OCI-M2 (cell line): ENCODE results near the gene RAB11A.

ENCODE experiments used
- DNase-seq: peaks from one replicate; lab custom pipeline; 2025; ENCODE audit not compliant: unreplicated experiment; lab: John Stamatoyannopoulos, UW

The RAB11A gene

DNA sequence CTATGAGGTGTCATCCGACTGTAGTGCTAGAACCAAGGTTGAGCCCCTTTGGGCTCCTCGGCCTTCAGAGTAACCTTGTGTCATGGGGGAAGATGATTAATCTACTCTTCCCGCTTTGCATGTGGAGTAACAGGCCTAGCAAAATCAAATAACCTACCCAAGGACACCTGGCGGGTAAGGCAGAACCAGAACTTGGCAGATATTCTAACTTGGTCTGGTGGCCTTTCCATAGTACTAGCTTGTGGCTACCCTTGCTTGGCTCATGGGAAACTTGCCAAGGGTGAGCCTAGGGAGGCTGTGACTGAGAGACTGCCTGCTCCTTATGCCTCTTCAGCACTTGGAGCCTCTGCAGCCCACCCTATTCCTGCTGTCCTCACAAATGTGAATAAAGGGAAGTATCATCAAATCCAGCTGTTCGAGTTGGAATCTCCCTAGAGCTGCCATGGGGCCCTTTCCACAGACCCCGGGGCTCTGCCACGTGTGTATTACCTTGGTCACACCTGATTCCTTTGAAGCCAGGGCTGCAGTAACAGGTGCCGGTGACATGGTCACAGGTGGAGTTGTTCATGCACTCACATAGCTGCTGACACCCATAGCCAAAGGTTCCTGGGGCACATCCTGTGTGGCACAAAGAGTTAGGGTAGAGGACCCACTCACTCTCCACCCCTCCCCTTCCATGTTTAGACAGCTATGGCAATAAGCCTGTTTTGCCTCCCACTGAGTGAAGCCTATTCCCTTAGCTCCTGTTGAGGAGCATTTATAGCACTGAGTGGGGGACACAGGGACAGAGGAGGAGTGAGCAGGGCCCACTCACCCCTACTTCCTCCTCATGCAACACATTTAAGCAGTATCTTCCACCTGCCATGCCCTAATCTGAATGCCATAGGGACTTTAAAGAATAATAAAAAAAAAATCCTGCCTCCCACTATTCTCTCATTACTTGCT lies 46.0 kb downstream of the RAB11A start:
- DNase-seq: no peak

DNA sequence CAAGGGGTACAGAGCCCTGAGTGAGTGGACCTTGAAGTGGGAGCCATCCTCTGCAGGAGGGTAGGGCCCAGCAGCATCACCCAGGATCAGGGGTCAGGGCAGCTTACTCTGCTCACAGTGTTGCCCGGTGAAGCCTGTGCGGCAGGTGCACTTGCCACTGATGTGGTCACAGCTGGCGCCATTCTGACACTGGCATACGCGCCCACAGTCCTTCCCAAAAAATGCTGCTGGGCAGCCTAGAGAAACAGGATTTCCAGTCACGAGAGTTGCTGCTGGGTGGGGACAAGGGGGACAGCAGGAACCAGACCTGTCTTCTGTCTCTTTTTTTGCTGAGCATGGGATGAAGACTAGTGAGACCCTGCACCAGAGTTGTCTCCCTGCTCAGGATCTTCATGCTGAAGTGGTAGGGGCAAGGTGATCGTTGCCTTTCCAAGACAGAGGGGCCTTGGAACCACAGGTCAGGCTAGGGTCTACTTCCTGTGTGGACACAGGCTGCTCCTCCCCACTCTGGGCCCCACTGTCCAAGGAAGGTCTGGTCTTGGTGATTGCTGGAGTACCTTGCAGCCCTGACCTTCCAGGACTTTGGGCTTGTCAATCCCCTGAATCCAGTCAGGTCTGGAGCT lies 46.9 kb downstream of the RAB11A start:
- DNase-seq: no peak

- DNase-seq: no peak
Observed at GRCh38 chr15:65916664-65917406, 47.5 kb downstream of the RAB11A start.

DNA sequence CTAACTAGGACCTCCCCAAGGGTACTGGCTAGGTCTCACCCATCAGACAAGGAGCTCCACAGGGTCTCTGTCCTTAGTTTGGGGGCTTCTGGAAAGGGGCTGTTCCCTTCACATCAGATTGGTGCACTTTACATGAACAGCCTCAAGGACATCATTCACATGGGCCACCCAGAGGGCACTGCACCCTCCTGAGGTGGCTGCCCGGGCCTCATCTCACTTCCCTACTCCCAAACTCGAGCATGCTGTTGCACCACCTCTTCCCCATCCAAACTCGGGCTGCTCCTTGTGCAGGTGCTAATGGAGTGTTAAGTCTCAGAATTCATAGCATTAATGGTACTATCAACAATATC lies 48.1 kb downstream of the RAB11A start:
- no peak for DNase-seq

GRCh38 chr15:65917936-65918335 lies 48.6 kb downstream of the RAB11A start:
- DNase-seq: no peak

DNA sequence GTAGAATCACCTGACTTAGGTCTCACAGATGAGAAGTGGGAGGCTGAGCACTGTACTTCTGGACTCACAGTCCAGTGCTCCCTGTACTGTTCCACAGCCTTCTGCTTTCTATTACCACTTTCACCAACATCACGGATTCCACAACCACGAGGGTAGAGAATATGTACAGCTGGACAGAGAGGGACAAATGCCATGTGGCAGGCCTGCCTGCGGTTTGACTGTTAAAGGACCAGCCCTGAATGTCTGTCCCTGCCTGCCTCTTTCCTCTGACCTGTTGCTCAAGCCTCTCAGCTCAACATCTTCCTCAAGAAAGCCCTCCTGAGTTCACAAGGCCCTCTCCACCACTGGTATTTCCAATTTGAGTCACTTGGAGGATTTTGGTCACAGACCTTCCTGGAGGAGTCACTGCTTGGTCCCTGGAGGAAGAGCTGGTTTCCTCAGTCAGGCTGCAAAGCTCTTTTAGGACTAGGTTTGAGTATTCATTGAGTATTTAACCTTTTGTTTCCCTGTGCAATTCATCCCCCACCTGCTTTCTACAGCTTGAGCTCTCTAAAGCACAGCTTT lies 49.1 kb downstream of the RAB11A start:
- DNase-seq: no peak

DNA sequence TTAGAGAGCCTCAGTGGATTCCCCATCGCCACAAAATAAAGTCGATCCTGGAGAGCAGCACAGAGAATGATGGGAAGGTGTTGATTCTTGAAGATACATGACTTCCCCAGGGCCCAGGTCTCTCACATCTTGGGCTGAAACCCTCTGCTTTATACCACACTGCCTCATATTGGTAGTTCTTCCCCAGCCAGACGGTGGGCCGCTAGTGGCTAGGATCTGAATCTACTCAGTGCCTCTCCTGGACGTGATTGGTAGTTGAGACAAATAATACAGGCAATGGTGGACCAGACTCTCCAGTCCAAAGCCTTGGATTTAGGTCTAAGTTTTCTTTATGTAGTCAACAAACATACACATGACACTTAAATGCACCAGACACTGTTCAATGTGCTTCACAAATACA lies 49.7 kb downstream of the RAB11A start:
- DNase-seq: no peak

DNA sequence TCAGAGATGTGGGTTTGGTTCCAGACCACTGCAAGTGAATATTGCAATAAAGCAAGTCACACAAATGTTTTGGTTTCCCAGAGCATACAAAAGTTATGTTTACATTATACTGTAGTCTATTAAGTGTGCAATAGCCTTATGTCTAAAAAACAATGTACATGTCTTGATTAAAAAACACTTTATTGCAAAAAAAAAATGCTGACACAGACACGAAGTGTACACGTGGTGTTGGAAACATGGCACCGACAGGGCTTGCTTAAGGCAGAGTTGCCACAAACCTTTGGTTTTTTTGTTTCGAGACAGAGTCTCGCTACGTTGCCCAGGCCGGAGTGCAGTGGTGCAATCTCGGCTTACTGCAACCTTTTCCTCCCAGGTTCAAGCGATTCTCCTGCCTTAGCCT lies 50.1 kb downstream of the RAB11A start:
- no peak for DNase-seq

DNA sequence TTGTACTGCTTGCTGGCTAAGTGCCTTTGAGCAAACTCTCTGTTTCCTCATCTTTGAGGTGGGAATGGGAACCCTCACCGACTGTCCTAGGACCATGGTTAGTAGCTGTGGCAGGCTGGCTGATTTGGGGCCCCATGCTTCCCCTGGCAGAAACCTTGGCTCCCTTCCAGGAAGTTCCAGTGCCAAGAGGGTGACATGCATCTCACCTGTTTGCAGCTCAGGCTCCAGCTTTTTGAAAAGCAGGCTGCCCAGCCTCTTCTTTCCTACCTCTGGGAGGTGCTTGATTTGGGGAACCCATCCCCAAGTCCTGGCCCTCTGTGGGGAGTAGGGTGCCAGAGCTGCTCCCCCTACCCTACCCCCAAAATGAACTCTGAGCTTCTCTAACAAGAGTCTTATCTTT lies 50.8 kb downstream of the RAB11A start:
- no peak for DNase-seq

GRCh38 chr15:65920825-65921309 lies 51.6 kb downstream of the RAB11A start:
- DNase-seq: no peak

GRCh38 chr15:65921780-65922179 lies 52.5 kb downstream of the RAB11A start:
- DNase-seq: no peak

DNA sequence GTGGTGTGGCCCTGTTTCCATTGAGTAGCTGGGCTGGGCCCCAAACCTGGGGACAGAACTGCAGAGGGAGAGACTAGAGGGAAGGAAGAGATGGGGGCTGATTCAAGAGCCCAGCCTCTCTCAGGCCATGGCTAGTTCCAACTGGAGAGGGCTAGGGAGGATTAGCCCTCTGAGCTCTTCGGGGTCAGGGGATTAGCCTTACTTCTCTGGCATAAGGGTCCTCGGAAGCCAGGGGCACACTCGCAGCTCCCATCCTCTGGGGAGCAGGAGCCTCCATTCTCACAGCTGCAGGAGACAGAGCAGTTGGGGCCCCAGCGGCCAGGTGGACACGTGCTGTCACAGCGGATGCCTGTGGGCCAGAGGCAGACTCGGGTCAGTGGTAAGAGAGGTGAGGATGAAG lies 53.3 kb downstream of the RAB11A start:
- no peak for DNase-seq

GRCh38 chr15:65923264-65923663 lies 54.0 kb downstream of the RAB11A start:
- no peak for DNase-seq

DNA sequence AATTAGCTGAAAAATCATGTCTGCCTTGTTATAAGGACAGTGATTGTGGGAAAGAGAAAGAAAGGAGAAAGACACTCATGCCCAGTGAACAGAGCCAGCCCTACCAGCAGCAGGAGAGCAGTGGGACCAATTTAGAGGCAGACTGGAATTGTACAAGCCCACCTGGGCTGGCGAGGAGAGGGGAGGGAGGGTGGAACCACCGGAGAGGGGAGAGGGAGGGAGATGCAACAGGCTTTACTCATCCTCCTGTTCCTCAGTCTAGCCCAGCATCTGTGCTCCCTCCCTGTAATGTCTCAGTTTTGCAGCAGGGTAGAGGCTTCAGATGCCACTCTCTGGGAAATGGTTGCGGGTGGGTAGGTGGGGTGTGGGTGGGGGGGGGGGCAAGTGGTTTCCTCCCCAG lies 54.7 kb downstream of the RAB11A start:
- no peak for DNase-seq

GRCh38 chr15:65925338-65925737 lies 56.0 kb downstream of the RAB11A start:
- DNase-seq: no peak

DNA sequence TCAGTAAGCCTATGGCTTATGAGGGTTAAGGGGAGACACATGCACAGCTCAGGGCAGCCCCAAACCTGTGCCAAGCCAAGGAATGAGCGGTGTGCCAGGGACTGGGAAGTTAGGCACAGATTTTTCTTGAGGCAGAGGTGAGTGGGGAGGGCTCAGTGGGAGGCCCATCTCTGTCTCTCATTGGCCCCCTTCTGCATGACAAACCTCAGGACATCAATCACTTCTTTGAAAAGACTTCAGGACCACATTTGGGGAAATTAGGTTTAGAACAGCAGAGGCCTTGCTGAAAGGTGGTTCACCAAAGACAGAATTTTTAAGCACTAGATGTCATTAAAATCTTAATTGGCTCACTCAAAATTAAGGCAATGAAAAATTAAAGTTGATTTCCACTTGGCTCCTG lies 57.2 kb downstream of the RAB11A start:
- DNase-seq: no peak

DNA sequence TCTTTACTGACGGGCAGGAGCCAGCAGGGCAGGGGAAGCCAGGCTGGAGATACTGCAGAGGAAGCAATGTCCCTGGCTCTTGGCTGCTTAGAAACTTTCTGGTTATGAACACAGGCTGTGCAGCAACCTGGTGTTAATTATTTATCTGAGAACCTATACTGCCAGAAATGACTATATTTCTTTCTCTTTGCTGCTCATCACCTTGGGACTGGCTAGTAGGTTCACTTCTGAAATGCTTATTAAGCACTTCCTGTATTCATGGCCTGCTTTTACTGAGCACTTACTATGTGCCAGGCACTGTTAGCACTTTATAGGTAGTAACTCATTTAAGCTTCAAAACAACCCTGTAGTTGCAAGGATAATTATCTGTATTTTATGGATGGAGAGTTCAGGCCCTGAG lies 57.6 kb downstream of the RAB11A start:
- DNase-seq: no peak

- no peak for DNase-seq
Observed at GRCh38 chr15:65927545-65927944, 58.3 kb downstream of the RAB11A start.

DNA sequence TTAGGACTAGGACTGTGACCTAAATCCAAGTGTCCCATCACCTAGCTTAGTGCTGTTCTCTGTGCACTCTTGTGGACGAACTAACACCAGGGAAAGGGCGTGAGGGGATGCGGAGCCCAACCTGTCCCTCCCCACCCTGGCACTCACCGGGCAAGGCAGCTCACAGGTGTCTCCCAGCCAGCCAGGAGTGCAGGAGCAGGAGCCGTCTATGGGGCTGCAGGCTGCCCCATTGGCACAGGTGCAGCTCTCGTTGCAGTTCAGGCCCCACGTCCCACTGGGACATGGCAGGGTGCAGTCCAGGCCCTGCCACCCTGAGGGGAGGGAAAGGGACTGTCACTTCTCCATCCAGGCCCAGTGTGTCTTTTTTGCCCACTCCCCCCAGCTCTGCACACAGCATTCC lies 60.3 kb downstream of the RAB11A start:
- no peak for DNase-seq

- no peak for DNase-seq
Observed at GRCh38 chr15:65930134-65930533, 60.8 kb downstream of the RAB11A start.

DNA sequence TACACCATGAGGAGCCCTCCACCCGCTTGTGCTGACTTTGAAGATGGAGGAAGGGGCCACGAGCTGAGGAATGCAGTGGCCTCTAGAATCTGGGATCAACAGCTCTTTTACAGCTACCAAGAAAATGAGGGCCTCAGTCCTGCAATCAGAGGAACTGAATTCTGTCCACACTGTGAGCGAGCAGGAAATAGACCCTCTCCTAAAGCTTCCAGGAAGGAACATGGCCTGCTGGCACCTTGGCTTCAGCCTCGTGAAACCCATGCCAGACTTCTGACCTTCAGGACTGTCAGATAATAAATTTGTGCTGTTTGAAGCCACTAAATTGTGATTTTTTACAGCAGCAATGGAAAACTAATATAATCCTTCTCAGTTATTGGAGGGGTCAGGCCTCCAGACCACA lies 61.9 kb downstream of the RAB11A start:
- DNase-seq: no peak
